SK-N-SH treated with all-trans-retinoic acid at 6 μM for 48 hours (cell line): ENCODE results near the gene GPX4.

Source experiments
- ARNTL ChIP-seq: fragments of 450-650 bp; formaldehyde crosslinking; IDR thresholded peaks from 2 replicates; pipeline ENCODE4 v1.5.0; 2020; ENCODE audit warnings: low read depth, mild to moderate bottlenecking, moderate library complexity, borderline replicate concordance
- BACH2 ChIP-seq: fragments of 250-450 bp; sonication (Bioruptor Pico); IDR thresholded peaks from 2 replicates; pipeline ENCODE4 v1.9.0; 2021; ENCODE audit warnings: mild to moderate bottlenecking, borderline replicate concordance
- CREB5 ChIP-seq: fragments of 250-450 bp; sonication (Bioruptor Pico); IDR thresholded peaks from 2 replicates; pipeline ENCODE4 v1.5.1; 2020; ENCODE audit warnings: low read depth, mild to moderate bottlenecking, moderate library complexity
- CSRNP3 ChIP-seq: fragments of 250-450 bp; sonication (Bioruptor Pico); IDR thresholded peaks from 2 replicates; pipeline ENCODE4 v1.5.1; 2021; ENCODE audit warnings: mild to moderate bottlenecking, moderate library complexity
- RARB ChIP-seq: fragments of 250-450 bp; sonication (Bioruptor Pico); IDR thresholded peaks from 2 replicates; pipeline ENCODE4 v1.8.0; 2021; ENCODE audit warnings: mild to moderate bottlenecking, moderate library complexity
- TCF4 ChIP-seq: fragments of 250-450 bp; sonication (Bioruptor Pico); IDR thresholded peaks from 2 replicates; pipeline ENCODE4 v1.8.0; 2021; ENCODE audit warnings: mild to moderate bottlenecking, moderate library complexity, borderline replicate concordance
- TOX ChIP-seq: fragments of 250-450 bp; sonication (Bioruptor Pico); IDR thresholded peaks from 2 replicates; pipeline ENCODE4 v1.8.0; 2021; ENCODE audit warnings: mild to moderate bottlenecking, moderate library complexity, borderline replicate concordance
- ZC3H10 ChIP-seq: fragments of 250-450 bp; sonication (Bioruptor Pico); IDR thresholded peaks from 2 replicates; pipeline ENCODE4 v1.5.1; 2021; ENCODE audit warnings: mild to moderate bottlenecking, moderate library complexity
- ZFP3 ChIP-seq: fragments of 250-450 bp; sonication (Bioruptor Pico); IDR thresholded peaks from 2 replicates; pipeline ENCODE4 v1.5.0; 2020; ENCODE audit warnings: mild to moderate bottlenecking, moderate library complexity
- ZFP30 ChIP-seq: fragments of 450-650 bp; formaldehyde crosslinking; IDR thresholded peaks from 2 replicates; pipeline ENCODE4 v1.5.0; 2022; ENCODE audit warnings: mild to moderate bottlenecking, moderate library complexity
- ZNF70 ChIP-seq: fragments of 450-650 bp; formaldehyde crosslinking; IDR thresholded peaks from 2 replicates; pipeline ENCODE4 v1.5.0; 2020; ENCODE audit warnings: mild to moderate bottlenecking, moderate library complexity

- no peak for TF ChIP-seq ARNTL (CRISPR knock-in tag)
- no peak for TF ChIP-seq RARB (CRISPR knock-in tag)
- TF ChIP-seq CREB5 (CRISPR knock-in tag), result no peak
- no peak for TF ChIP-seq ZFP3 (CRISPR knock-in tag)
- no peak for TF ChIP-seq TCF4 (CRISPR knock-in tag)
- no peak for TF ChIP-seq BACH2 (CRISPR knock-in tag)
- no peak for TF ChIP-seq ZNF70
- TF ChIP-seq ZFP30 (CRISPR knock-in tag), result no peak
- TF ChIP-seq TOX (CRISPR knock-in tag), result no peak
- no peak for TF ChIP-seq ZC3H10 (CRISPR knock-in tag)
- no peak for TF ChIP-seq CSRNP3 (CRISPR knock-in tag)
Observed at GRCh38 chr19:1140272-1141027, 36.7 kb downstream of the GPX4 start.
